Activated CD4-positive, alpha-beta T cell treated with anti-CD3 and anti-CD28 coated beads, Interleukin-2, Interleukin-4, amounts not matched to agents 100 ng/mL and 50 ng/mL, durations not matched to agents 16 hours and 8 hours (primary cell): ENCODE measurements around the gene NTNG1.
"Not testable (repeated sequence)": the region's sequence is repeated elsewhere in the genome, so short reads cannot be mapped to it uniquely, and the experiment has no call there.

Experiments used
- DNase-seq: peaks from one replicate; pipeline ENCODE4 v3.0.0-alpha.2; 2020; ENCODE audit warnings: low spot score

NTNG1 gene

GRCh38 chr1:107198561-107198960, 57.7 kb downstream of the NTNG1 start:
- DNase-seq = no peak

- DNase-seq = no peak
These were observed 59.8 kb downstream of the NTNG1 start for GRCh38 chr1:107200631-107201030.

- DNase-seq = no peak
These were observed 61.2 kb downstream of the NTNG1 start for GRCh38 chr1:107202007-107202406.

GRCh38 chr1:107213225-107213624, 72.4 kb downstream of the NTNG1 start:
- no peak for DNase-seq

- no peak for DNase-seq
These were observed 79.2 kb downstream of the NTNG1 start for GRCh38 chr1:107220036-107220435.

- no peak for DNase-seq
These were observed 84.9 kb downstream of the NTNG1 start for GRCh38 chr1:107225706-107226105.

GRCh38 chr1:107228704-107229371, 88.0 kb downstream of the NTNG1 start:
- DNase-seq = no peak

GRCh38 chr1:107229711-107230110, 88.9 kb downstream of the NTNG1 start:
- no peak for DNase-seq

- no peak for DNase-seq
These were observed 89.3 kb downstream of the NTNG1 start for GRCh38 chr1:107230121-107230520.

- DNase-seq = no peak
These were observed 90.5 kb downstream of the NTNG1 start for GRCh38 chr1:107231291-107231690.

- no peak for DNase-seq
These were observed 91.6 kb downstream of the NTNG1 start for GRCh38 chr1:107232426-107232825.

GRCh38 chr1:107236760-107237159, 95.9 kb downstream of the NTNG1 start:
- not testable (repeated sequence) for DNase-seq

- no peak for DNase-seq
These were observed 102.6 kb downstream of the NTNG1 start for GRCh38 chr1:107243461-107243860.

GRCh38 chr1:107244709-107245500, 104.1 kb downstream of the NTNG1 start:
- DNase-seq = no peak

GRCh38 chr1:107246775-107247345, 106.0 kb downstream of the NTNG1 start:
- DNase-seq = no peak

- DNase-seq = no peak
These were observed 106.8 kb downstream of the NTNG1 start for GRCh38 chr1:107247679-107248078.

GRCh38 chr1:107250169-107250568, 109.3 kb downstream of the NTNG1 start:
- no peak for DNase-seq

- no peak for DNase-seq
These were observed 110.2 kb downstream of the NTNG1 start for GRCh38 chr1:107251083-107251482.

GRCh38 chr1:107251839-107252238, 111.0 kb downstream of the NTNG1 start:
- no peak for DNase-seq

- no peak for DNase-seq
These were observed 111.4 kb downstream of the NTNG1 start for GRCh38 chr1:107252271-107252670.

GRCh38 chr1:107254306-107254705, 113.5 kb downstream of the NTNG1 start:
- DNase-seq = no peak

GRCh38 chr1:107255469-107255868, 114.6 kb downstream of the NTNG1 start:
- DNase-seq = no peak
